Spleen (tissue), 7 donors: Measurements from ENCODE around the gene AMTN.

ENCODE experiments used
- CTCF ChIP-seq, 11 experiments: fragments of 200-600 bp in 7 of 11; fragments of 450-650 bp in 4 of 11; sonication (generic) in 4 of 11; IDR thresholded peaks in 8 of 11; conservative IDR thresholded peaks in 3 of 11; 1 replicate in 7 of 11; 2 replicates in 4 of 11; pipeline versions ENCODE4 v1.4.0 to v1.8.0; 2016 to 2021; ENCODE audit warnings: antibody characterized with exemption in 11 of 11, inconsistent platforms in 4 of 11, mild to moderate bottlenecking in 1 of 11
- POLR2A ChIP-seq, 3 donors: fragments of 450-650 bp; IDR thresholded peaks; one replicate each; pipeline ENCODE4 v1.5.1; 2017; ENCODE audit warnings: antibody characterized with exemption in 3 of 3, mild to moderate bottlenecking in 1 of 3
- donor health status: DM: no; HTN: no; CAD: no; lungs with moderate emphysema.
- donor health status: DM: no; HTN: no; CAD: no.
- donor health status: DM: no; HTN: no; CAD: no.

- no peak for TF ChIP-seq POLR2A (IDR thresholded peaks at IDR 0.05)
- TF ChIP-seq CTCF (IDR thresholded peaks at IDR 0.05 in 8 of 11, conservative IDR thresholded peaks at IDR 0.05 in 3 of 11): no peak
Measured at GRCh38 chr4:70556856-70557255, 38.5 kb downstream of the AMTN start.
